HEK293 (cell line): ENCODE results near the gene CWC22.

Source experiments
- CTCF ChIA-PET: fragments of 350-600 bp; formaldehyde crosslinking; extraction: SDS; loops from one replicate; lab custom pipeline; 2021; ENCODE audit warnings: antibody characterized with exemption; lab: Yijun Ruan, JAX
- POLR2A ChIA-PET: fragments of 300-600 bp; formaldehyde crosslinking; extraction: SDS; loops from one replicate; lab custom pipeline; 2020; ENCODE audit warnings: antibody characterized with exemption, inconsistent platforms; lab: Yijun Ruan, JAX
- H3K27ac ChIP-seq: fragments of 200-500 bp; sonication (Bioruptor generic); 2 replicates; pipeline ENCODE4 v1.5.1; 2014; ENCODE audit warnings: low read depth, low read length, control low read depth, inconsistent platforms; ENCODE audit errors: extremely low read depth
- H3K36me3 ChIP-seq, 2 experiments: fragments of 200-500 bp in 1 of 2; sonication (Bioruptor generic) in 1 of 2; 1 replicate in 1 of 2; 2 replicates in 1 of 2; pipeline ENCODE4 v1.5.1; 2014 to 2017; ENCODE audit warnings: inconsistent platforms in 2 of 2, low read length in 2 of 2; ENCODE audit not compliant: control insufficient read depth in 2 of 2, insufficient read depth in 1 of 2
- H3K4me1 ChIP-seq: fragments of 200-500 bp; sonication (Bioruptor generic); 2 replicates; pipeline ENCODE4 v1.5.1; 2014; ENCODE audit warnings: mild to moderate bottlenecking, low read length, inconsistent platforms; ENCODE audit not compliant: control insufficient read depth, insufficient read depth
- H3K4me3 ChIP-seq: 2 replicates; pipeline ENCODE4 v1.5.1; 2011; ENCODE audit warnings: low read depth, mild to moderate bottlenecking, control low read depth, low read length, moderate library complexity
- H3K9me3 ChIP-seq: fragments of 200-500 bp; sonication (Bioruptor generic); 2 replicates; pipeline ENCODE4 v1.5.1; 2014; ENCODE audit warnings: low read depth, low read length, inconsistent platforms; ENCODE audit not compliant: control insufficient read depth, insufficient read depth
- KLF1 ChIP-seq: fragments of 450-650 bp; formaldehyde crosslinking; IDR thresholded peaks from 2 replicates; pipeline ENCODE4 v1.5.1; 2016; ENCODE audit warnings: missing biosample characterization, missing genetic modification characterization
- KLF16 ChIP-seq: fragments of 450-650 bp; formaldehyde crosslinking; IDR thresholded peaks from 2 replicates; pipeline ENCODE4 v1.5.1; 2017; ENCODE audit warnings: missing biosample characterization, missing genetic modification characterization
- PATZ1 ChIP-seq: fragments of 450-650 bp; formaldehyde crosslinking; IDR thresholded peaks from 2 replicates; pipeline ENCODE4 v1.5.1; 2016; ENCODE audit warnings: missing biosample characterization, missing genetic modification characterization
- PRDM6 ChIP-seq: fragments of 450-650 bp; formaldehyde crosslinking; IDR thresholded peaks from 2 replicates; pipeline ENCODE4 v1.5.1; 2017; ENCODE audit warnings: missing biosample characterization, missing genetic modification characterization
- REPIN1 ChIP-seq: fragments of 450-650 bp; formaldehyde crosslinking; IDR thresholded peaks from 2 replicates; pipeline ENCODE4 v1.5.1; 2017; ENCODE audit warnings: missing biosample characterization, missing genetic modification characterization, low read depth
- REST ChIP-seq: fragments of 450-650 bp; formaldehyde crosslinking; IDR thresholded peaks from 2 replicates; pipeline ENCODE4 v1.5.1; 2016; ENCODE audit warnings: missing biosample characterization, missing genetic modification characterization
- YY2 ChIP-seq: fragments of 450-650 bp; formaldehyde crosslinking; IDR thresholded peaks from 2 replicates; pipeline ENCODE4 v1.5.1; 2016; ENCODE audit warnings: missing biosample characterization, missing genetic modification characterization
- ZBTB10 ChIP-seq: fragments of 450-650 bp; formaldehyde crosslinking; IDR thresholded peaks from 2 replicates; pipeline ENCODE4 v1.5.1; 2016; ENCODE audit warnings: missing biosample characterization, missing genetic modification characterization
- ZFHX2 ChIP-seq: fragments of 450-650 bp; formaldehyde crosslinking; conservative IDR thresholded peaks from 2 replicates; pipeline ENCODE4 v1.5.1; 2016; ENCODE audit warnings: missing biosample characterization, missing genetic modification characterization
- ZFP3 ChIP-seq: fragments of 450-650 bp; formaldehyde crosslinking; IDR thresholded peaks from 2 replicates; pipeline ENCODE4 v1.5.1; 2016; ENCODE audit warnings: low read depth, missing biosample characterization, missing genetic modification characterization
- ZNF112 ChIP-seq: fragments of 450-650 bp; formaldehyde crosslinking; IDR thresholded peaks from 2 replicates; pipeline ENCODE4 v1.5.0; 2017; ENCODE audit warnings: missing biosample characterization, missing genetic modification characterization
- ZNF2 ChIP-seq: fragments of 450-650 bp; formaldehyde crosslinking; IDR thresholded peaks from 2 replicates; pipeline ENCODE4 v1.5.1; 2016; ENCODE audit warnings: missing biosample characterization, missing genetic modification characterization
- ZNF248 ChIP-seq: fragments of 450-650 bp; formaldehyde crosslinking; IDR thresholded peaks from 2 replicates; pipeline ENCODE4 v1.5.1; 2017; ENCODE audit warnings: missing biosample characterization, missing genetic modification characterization
- ZNF311 ChIP-seq: fragments of 450-650 bp; formaldehyde crosslinking; IDR thresholded peaks from 2 replicates; pipeline ENCODE4 v1.5.1; 2017; ENCODE audit warnings: missing biosample characterization, missing genetic modification characterization, borderline replicate concordance
- ZNF354C ChIP-seq: fragments of 450-650 bp; formaldehyde crosslinking; IDR thresholded peaks from 2 replicates; pipeline ENCODE4 v1.5.1; 2016; ENCODE audit warnings: missing biosample characterization, missing genetic modification characterization, low read depth, borderline replicate concordance
- ZNF366 ChIP-seq: fragments of 450-650 bp; formaldehyde crosslinking; conservative IDR thresholded peaks from 2 replicates; pipeline ENCODE4 v1.5.1; 2016; ENCODE audit warnings: missing biosample characterization, missing genetic modification characterization
- ZNF561 ChIP-seq: fragments of 450-650 bp; IDR thresholded peaks from 2 replicates; pipeline ENCODE4 v1.5.1; 2018; ENCODE audit warnings: missing biosample characterization, missing genetic modification characterization, borderline replicate concordance
- ZNF747 ChIP-seq: fragments of 450-650 bp; formaldehyde crosslinking; IDR thresholded peaks from 2 replicates; pipeline ENCODE4 v1.5.1; 2016; ENCODE audit warnings: missing biosample characterization, missing genetic modification characterization
- ZNF792 ChIP-seq: fragments of 450-650 bp; formaldehyde crosslinking; IDR thresholded peaks from 2 replicates; pipeline ENCODE4 v1.5.1; 2016; ENCODE audit warnings: missing biosample characterization, missing genetic modification characterization

The CWC22 gene

GRCh38 chr2:180033993-180034894 lies 27.1 kb upstream of the CWC22 start (continued):
- TF ChIP-seq PRDM6 (tag by site-specific recombination) (no peak), ZNF311 (tag by site-specific recombination) (no peak), ZFHX2 (tag by site-specific recombination) (0 out of 2 replicates have a peak, but pooled peaks have one; percentile 18), KLF1 (tag by site-specific recombination) (no peak), ZNF561 (tag by site-specific recombination) (no peak), ZNF354C (tag by site-specific recombination) (no peak), ZNF2 (tag by site-specific recombination) (0 out of 2 replicates have a peak, but pooled peaks have one; percentile 20), ZNF248 (no peak), ZNF366 (tag by site-specific recombination) (peak; percentile 88), PATZ1 (tag by site-specific recombination) (peak; percentile 26; the same call in 1 of the 2 replicates)
- TF ChIP-seq, all 188 proteins: peak for 31

- TF ChIP-seq ZNF112, result no peak
- TF ChIP-seq REST (tag by site-specific recombination), result no peak
- no peak for TF ChIP-seq ZNF792 (tag by site-specific recombination)
- no peak for TF ChIP-seq ZNF747
- no peak for TF ChIP-seq REPIN1 (tag by site-specific recombination)
- no peak for TF ChIP-seq YY2
- no peak for TF ChIP-seq KLF16
- no peak for TF ChIP-seq ZBTB10 (tag by site-specific recombination)
- no peak for TF ChIP-seq ZFP3
- Histone ChIP-seq H3K4me1 (no peaks in the 10 kb centered on the region), H3K36me3 (no peaks in the 10 kb centered on the region), H3K9me3 (no peaks in the 10 kb centered on the region; the same call in 1 of the 2 replicates), H3K4me3 (no peak overlapping the region), H3K27ac (no peak overlapping the region)
- ChIA-PET CTCF (no interaction called here), POLR2A (no interaction called here)
These were observed 22.5 kb upstream of the CWC22 start for GRCh38 chr2:180029575-180029974.
